HepG2 (cell line): ENCODE measurements around the gene NCKAP1. TPM values are rescaled to one million over a fixed set of nuclear protein-coding genes. Genes with fewer than 3 reads are reported as not detected.

Experiments used
- ATAC-seq: fragments of 200-7000 bp; cut with Tn5 transposase; 3 replicates; pipeline ENCODE4 v1.9.1; 2020; ENCODE audit warnings: mild to moderate bottlenecking, moderate library complexity
- BruUV-seq: library from RNA; stranded (reverse); fragments of 400-500 nt; replicated peaks from 2 replicates; lab custom pipeline; 2021; lab: Mats Ljungman, UMichigan
- CTCF ChIA-PET: fragments of 300-600 bp; formaldehyde crosslinking; extraction: SDS; loops from one replicate; lab custom pipeline; 2021; ENCODE audit warnings: low total read pairs, inconsistent platforms, low intra/inter-chr PET ratio; lab: Yijun Ruan, JAX
- POLR2A ChIA-PET: fragments of 350-600 bp; sonication (Branson Sonifier 250); formaldehyde crosslinking; loops from one replicate; lab custom pipeline; 2020; ENCODE audit warnings: antibody characterized with exemption, inconsistent platforms; lab: Yijun Ruan, JAX
- DNase-seq: peaks from one replicate; pipeline ENCODE4 v3.0.0-alpha.2; 2015; ENCODE audit warnings: low spot score
- FAIRE-seq: peaks from 3 replicates; lab custom pipeline; 2011; peaks lifted over from hg19 to GRCh38; lab: Jason Lieb, UNC
- H2AFZ ChIP-seq: one replicate; pipeline ENCODE4 v1.6.1; 2011; ENCODE audit warnings: low read length, inconsistent platforms
- H3K27ac ChIP-seq: fragments of 300-600 bp; 3 replicates; pipeline ENCODE4 v1.8.0; 2011; ENCODE audit warnings: mixed run types, mild to moderate bottlenecking, mixed read lengths, low read length, inconsistent platforms; ENCODE audit not compliant: insufficient read depth; ENCODE audit errors: extremely low read length
- H3K27me3 ChIP-seq, 2 experiments: fragments of 200-600 bp in 1 of 2; 2 replicates in 1 of 2; 3 replicates in 1 of 2; pipeline versions ENCODE4 v1.6.0 to v1.8.0; 2011; ENCODE audit warnings: low read length in 2 of 2, mild to moderate bottlenecking in 2 of 2, moderate library complexity in 2 of 2, inconsistent platforms in 1 of 2; ENCODE audit not compliant: insufficient read depth in 2 of 2, control insufficient read depth in 1 of 2
- H3K36me3 ChIP-seq, 2 experiments: fragments of 200-600 bp in 1 of 2; replicated peaks in 1 of 2; 2 replicates in 1 of 2; 3 replicates in 1 of 2; pipeline versions ENCODE4 v1.5.1 to v1.8.0; 2011; ENCODE audit warnings: low read length in 2 of 2, inconsistent platforms in 1 of 2; ENCODE audit not compliant: insufficient read depth in 2 of 2, control insufficient read depth in 1 of 2
- H3K4me1 ChIP-seq: 2 replicates; pipeline ENCODE4 v1.5.1; 2012; ENCODE audit warnings: low read length, inconsistent platforms; ENCODE audit not compliant: insufficient read depth
- H3K4me2 ChIP-seq: 2 replicates; pipeline ENCODE4 v1.6.0; 2011; ENCODE audit warnings: low read depth, low read length, inconsistent platforms
- H3K4me3 ChIP-seq, 3 experiments: fragments of 200-600 bp in 1 of 3; sonication (generic), shearing (Covaris generic) in 1 of 3; replicated peaks in 1 of 3; 2 replicates each; pipeline ENCODE4 v1.5.1; 2011 to 2016; ENCODE audit warnings: low read length in 3 of 3, inconsistent platforms in 2 of 3, low read depth in 2 of 3, mild to moderate bottlenecking in 2 of 3, control low read depth in 1 of 3, mixed read lengths in 1 of 3; ENCODE audit not compliant: insufficient read depth in 1 of 3
- H3K79me2 ChIP-seq: one replicate; pipeline ENCODE4 v1.6.1; 2011; ENCODE audit warnings: low read length, inconsistent platforms; ENCODE audit not compliant: insufficient read depth
- H3K9ac ChIP-seq: 2 replicates; pipeline ENCODE4 v1.6.0; 2011; ENCODE audit warnings: mild to moderate bottlenecking, low read depth, low read length, inconsistent platforms; ENCODE audit not compliant: insufficient read depth
- H3K9me3 ChIP-seq: 2 replicates; pipeline ENCODE4 v1.5.1; 2012; ENCODE audit warnings: mild to moderate bottlenecking, low read length
- H4K20me1 ChIP-seq: 2 replicates; pipeline ENCODE4 v1.6.0; 2011; ENCODE audit warnings: inconsistent platforms, mild to moderate bottlenecking, low read length, moderate library complexity; ENCODE audit not compliant: insufficient read depth
- CEBPG ChIP-seq: IDR thresholded peaks from 2 replicates; pipeline ENCODE4 v1.6.1; 2016
- GTF2F1 ChIP-seq: fragments of 150-350 bp; IDR thresholded peaks from 2 replicates; pipeline ENCODE4 v1.6.1; 2014; ENCODE audit warnings: low read length
- MIXL1 ChIP-seq: IDR thresholded peaks from 2 replicates; pipeline ENCODE4 v1.6.1; 2016
- PCBP1 ChIP-seq: fragments of 200-400 bp; formaldehyde crosslinking; IDR thresholded peaks from 2 replicates; pipeline ENCODE4 v1.6.1; 2017; ENCODE audit warnings: mild to moderate bottlenecking, low read depth, low read length, borderline replicate concordance
- ZNF160 ChIP-seq: sonication (generic); formaldehyde crosslinking; IDR thresholded peaks from 2 replicates; pipeline ENCODE4 v1.8.0; 2022; ENCODE audit warnings: mild to moderate bottlenecking, inconsistent platforms, missing genetic modification reagents
- ZNF260 ChIP-seq: sonication (generic); formaldehyde crosslinking; IDR thresholded peaks from 2 replicates; pipeline ENCODE4 v1.4.0; 2020; ENCODE audit warnings: missing genetic modification reagents, low read depth, mild to moderate bottlenecking, borderline replicate concordance
- WGBS: methylation state at CpG from one replicate; pipeline ENCODE4 v1.1.6; 2017; ENCODE audit warnings: low lambda C conversion rate; 5-methylcytosine and 5-hydroxymethylcytosine counted together
- in situ Hi-C: cut with HindIII; loops from 2 replicates; pipeline ENCODE4 v1.10.0; 2017; ENCODE audit warnings: low pct_unique_long_range_greater_than_20kb; ENCODE audit not compliant: extremely low pct_ligation_motif_present
- intact Hi-C: fragments of 100-400 bp; cut with micrococcal nuclease; formaldehyde crosslinking; loops from one replicate; pipeline ENCODE4 v1.10.0; 2022; ENCODE audit not compliant: unreplicated experiment
- polyA plus RNA-seq, 8 experiments: library from polyadenylated mRNA; depleted of rRNA in 3 of 8; stranded (reverse) in 7 of 8; unstranded in 1 of 8; fragments of >200 nt; fragmentation: Illumina TruSeq in 4 of 8; extraction: Trizol in 4 of 8; gene quantifications; 2 replicates each; pipeline versions ENCODE4 v1.2.1 to v1.2.3, GENCODE V29; 2011 to 2016; ENCODE audit warnings: low read depth in 4 of 8, missing spikeins in 1 of 8, mixed read lengths in 1 of 8; ENCODE audit not compliant: insufficient read depth in 1 of 8
- total RNA-seq, 5 experiments: library from RNA; depleted of rRNA; stranded (reverse); fragments of >200 nt; fragmentation: Illumina TruSeq; extraction: Trizol; gene quantifications; 2 replicates each; pipeline ENCODE4 v1.2.3, GENCODE V29; 2016; ENCODE audit warnings: low read depth in 1 of 5
- TF ChIP-seq, protein P1 (sequence below): IDR thresholded peaks from 2 replicates; pipeline ENCODE4 v1.6.1; 2018; ENCODE audit warnings: missing genetic modification reagents, mild to moderate bottlenecking, missing compliant biosample characterization
- TF ChIP-seq, protein P2 (sequence below): sonication (generic); formaldehyde crosslinking; conservative IDR thresholded peaks from 2 replicates; pipeline ENCODE4 v1.8.1; 2023; ENCODE audit warnings: missing genetic modification reagents

Gene NCKAP1
- total and polyA plus RNA-seq, 2 of the 13 experiments (the other 11 are each of a cell fraction or from before 2014, with no cell fraction given): 72.1 to 96.3 TPM

DNA sequence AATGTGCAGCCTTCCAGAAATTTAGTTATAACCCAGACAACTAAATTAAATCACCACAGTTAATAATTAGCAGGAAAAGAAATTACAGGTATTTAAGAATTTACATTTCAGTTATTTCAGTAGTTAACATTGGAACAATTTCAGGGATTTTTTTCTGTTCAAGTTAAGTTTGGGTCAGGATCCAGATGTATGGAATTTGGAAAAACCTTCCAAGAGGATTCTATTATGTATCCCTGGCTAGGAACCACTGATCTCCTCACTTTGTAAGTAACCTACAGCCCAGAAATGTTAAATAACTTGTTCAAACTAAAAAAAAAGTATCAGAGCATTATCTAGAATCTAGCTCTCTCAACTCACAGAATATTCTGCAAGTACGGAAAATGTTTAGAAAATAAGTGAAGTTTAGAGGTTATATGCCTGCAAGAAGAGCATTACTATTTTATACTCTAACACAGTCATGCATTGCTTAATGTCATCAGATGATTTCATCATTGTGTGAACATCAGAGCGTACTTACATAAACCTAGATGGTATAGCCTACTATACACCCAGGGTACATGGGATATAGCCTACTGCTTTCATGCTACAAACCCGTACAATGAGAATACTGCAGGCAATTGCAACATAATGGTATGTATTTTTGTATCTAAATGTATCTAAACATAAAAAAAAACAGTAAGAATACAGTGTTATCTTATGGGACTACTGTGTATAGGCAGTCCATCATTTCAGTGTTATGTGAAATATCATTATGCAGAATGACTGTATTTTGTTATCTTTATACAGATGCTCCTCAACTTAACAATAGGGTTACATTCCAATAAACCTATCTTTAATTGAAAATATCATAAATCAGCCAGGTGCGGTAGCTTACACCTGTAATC, 6.1 kb downstream of the NCKAP1 start (continued):
- TF ChIP-seq GTF2F1: no peak
- TF ChIP-seq CEBPG (CRISPR knock-in tag): peak; percentile 93

DNA sequence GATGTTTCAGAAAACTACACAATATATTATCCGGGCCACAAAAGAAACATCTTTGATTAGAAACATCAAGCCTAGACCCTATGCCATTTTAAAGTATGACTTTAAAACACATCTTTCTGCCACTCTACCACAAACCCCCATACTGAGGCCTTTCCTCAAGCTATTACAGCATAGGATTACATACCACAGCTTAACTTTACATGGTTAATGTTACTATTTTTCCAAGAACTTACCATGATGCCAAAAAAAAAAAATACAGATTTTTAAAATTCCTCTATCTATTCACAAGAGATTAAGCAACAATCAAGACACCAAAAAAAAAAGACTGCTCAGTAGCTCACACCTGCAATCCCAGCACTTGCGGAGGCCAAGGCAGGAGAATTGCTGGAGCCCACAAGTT, 9.0 kb downstream of the NCKAP1 start:
- Histone ChIP-seq H3K4me2 (no peak overlapping the region), H3K9ac (no peak overlapping the region), H3K36me3 (no peaks in the 10 kb centered on the region), H4K20me1 (peaks cover 51% of the 10 kb centered on the region), H3K79me2 (peaks cover 100% of the 10 kb centered on the region), H2AFZ (no peak overlapping the region), H3K27ac (no peak overlapping the region), H3K4me1 (peaks cover 50% of the 10 kb centered on the region), H3K9me3 (no peaks in the 10 kb centered on the region), H3K27me3 (no peaks in the 10 kb centered on the region), H3K4me3 (no peak overlapping the region)
- no peak for TF ChIP-seq PCBP1
- TF ChIP-seq MIXL1 (CRISPR knock-in tag): no peak
- no peak for TF ChIP-seq ZNF160 (CRISPR knock-in tag)
- no peak for TF ChIP-seq ZNF260 (CRISPR knock-in tag)
- TF ChIP-seq, protein P1, sequence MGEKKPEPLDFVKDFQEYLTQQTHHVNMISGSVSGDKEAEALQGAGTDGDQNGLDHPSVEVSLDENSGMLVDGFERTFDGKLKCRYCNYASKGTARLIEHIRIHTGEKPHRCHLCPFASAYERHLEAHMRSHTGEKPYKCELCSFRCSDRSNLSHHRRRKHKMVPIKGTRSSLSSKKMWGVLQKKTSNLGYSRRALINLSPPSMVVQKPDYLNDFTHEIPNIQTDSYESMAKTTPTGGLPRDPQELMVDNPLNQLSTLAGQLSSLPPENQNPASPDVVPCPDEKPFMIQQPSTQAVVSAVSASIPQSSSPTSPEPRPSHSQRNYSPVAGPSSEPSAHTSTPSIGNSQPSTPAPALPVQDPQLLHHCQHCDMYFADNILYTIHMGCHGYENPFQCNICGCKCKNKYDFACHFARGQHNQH: no peak
- TF ChIP-seq, protein P2, sequence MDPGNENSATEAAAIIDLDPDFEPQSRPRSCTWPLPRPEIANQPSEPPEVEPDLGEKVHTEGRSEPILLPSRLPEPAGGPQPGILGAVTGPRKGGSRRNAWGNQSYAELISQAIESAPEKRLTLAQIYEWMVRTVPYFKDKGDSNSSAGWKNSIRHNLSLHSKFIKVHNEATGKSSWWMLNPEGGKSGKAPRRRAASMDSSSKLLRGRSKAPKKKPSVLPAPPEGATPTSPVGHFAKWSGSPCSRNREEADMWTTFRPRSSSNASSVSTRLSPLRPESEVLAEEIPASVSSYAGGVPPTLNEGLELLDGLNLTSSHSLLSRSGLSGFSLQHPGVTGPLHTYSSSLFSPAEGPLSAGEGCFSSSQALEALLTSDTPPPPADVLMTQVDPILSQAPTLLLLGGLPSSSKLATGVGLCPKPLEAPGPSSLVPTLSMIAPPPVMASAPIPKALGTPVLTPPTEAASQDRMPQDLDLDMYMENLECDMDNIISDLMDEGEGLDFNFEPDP (CRISPR knock-in tag): no peak
- 97% methylated on average over 2 of the region's 2 CpGs for WGBS
- ATAC-seq (no peak), DNase-seq (no peak), FAIRE-seq (no peak)
- ChIA-PET POLR2A (no interaction called here), CTCF (no interaction called here)
- intact Hi-C loops: no loop called here
- in situ Hi-C loops: no loop called here
- BruUV-seq: no TSS peak
